Activated CD4-positive, alpha-beta memory T cell treated with anti-CD3 and anti-CD28 coated beads for 36 hours (primary cell): Measurements from ENCODE around the gene SLC33A1. TPM values are rescaled to one million over a fixed set of nuclear protein-coding genes. Genes with fewer than 3 reads are reported as not detected.
"Not testable (repeated sequence)": the region's sequence is repeated elsewhere in the genome, so short reads cannot be mapped to it uniquely, and the experiment has no call there.

Experiments
- CTCF ChIA-PET: fragments of 350-600 bp; sonication (Branson Sonifier 250); formaldehyde crosslinking; loops from one replicate; lab custom pipeline; 2021; ENCODE audit warnings: antibody characterized with exemption, inconsistent platforms; lab: Charles Lee
- POLR2A ChIA-PET: fragments of 350-600 bp; sonication (Branson Sonifier 250); formaldehyde crosslinking; loops from one replicate; lab custom pipeline; 2021; ENCODE audit warnings: antibody characterized with exemption; lab: Charles Lee
- DNase-seq: peaks from one replicate; pipeline ENCODE4 v3.0.0-alpha.2; 2020
- H3K27ac Mint-ChIP-seq: one replicate; pipeline ENCODE4 v1.8.0; 2021; ENCODE audit warnings: mixed read lengths
- H3K27me3 Mint-ChIP-seq: one replicate; pipeline ENCODE4 v1.8.0; 2021; ENCODE audit warnings: mixed read lengths
- H3K36me3 Mint-ChIP-seq: one replicate; pipeline ENCODE4 v1.8.0; 2021; ENCODE audit warnings: mixed read lengths
- H3K4me1 Mint-ChIP-seq: one replicate; pipeline ENCODE4 v1.8.0; 2021; ENCODE audit warnings: low read depth, mixed read lengths
- H3K4me3 Mint-ChIP-seq: one replicate; pipeline ENCODE4 v1.8.0; 2021; ENCODE audit warnings: mild to moderate bottlenecking, mixed read lengths
- H3K9me3 Mint-ChIP-seq: one replicate; pipeline ENCODE4 v1.8.0; 2021; ENCODE audit warnings: mixed read lengths
- intact Hi-C: fragments of 100-400 bp; cut with micrococcal nuclease; formaldehyde crosslinking; loops from one replicate; pipeline ENCODE4 v1.15.1; 2023
- total RNA-seq, 2 experiments: library from RNA; stranded (reverse); gene quantifications; one replicate each; pipeline ENCODE4 v1.2.3, GENCODE V29; 2021

Gene SLC33A1
- total RNA-seq, 2 experiments from 2014 or later = 20.5 to 23.6 TPM

GRCh38 chr3:155876037-155876436 lies 21.8 kb upstream of the SLC33A1 start:
- peaks cover 65% of the 10 kb centered on the region for H3K4me1 Mint-ChIP-seq
- H3K4me3 Mint-ChIP-seq = no peak overlapping the region
- POLR2A ChIA-PET = no interaction called here
- H3K27me3 Mint-ChIP-seq = no peaks in the 10 kb centered on the region
- no peak overlapping the region for H3K27ac Mint-ChIP-seq
- peaks cover 8% of the 10 kb centered on the region for H3K36me3 Mint-ChIP-seq
- no peaks in the 10 kb centered on the region for H3K9me3 Mint-ChIP-seq
- no peak for DNase-seq
- CTCF ChIA-PET = no interaction called here
- intact Hi-C loops = no loop called here

GRCh38 chr3:155872904-155873646 lies 18.8 kb upstream of the SLC33A1 start:
- H3K9me3 Mint-ChIP-seq = no peaks in the 10 kb centered on the region
- intact Hi-C loops = loop anchor here (5.0 kb wide), 1 partner anchor 1551 kb away; the partner anchor contains the start of gene DHX36
- peaks cover 47% of the 10 kb centered on the region for H3K4me1 Mint-ChIP-seq
- CTCF ChIA-PET = interaction anchor here (5.7 kb wide), 1 partner anchor 67 kb away, joined by 88 read pairs; the partner anchor contains the start of gene C3orf33
- no peak overlapping the region for H3K27ac Mint-ChIP-seq
- DNase-seq = no peak
- H3K4me3 Mint-ChIP-seq = no peak overlapping the region
- H3K27me3 Mint-ChIP-seq = no peaks in the 10 kb centered on the region
- POLR2A ChIA-PET = interaction anchor here (0.9 to 1.0 kb wide), 2 partner anchors 9 to 19 kb away, joined by 3 to 4 read pairs; partner anchors contain the start of gene SLC33A1
- H3K36me3 Mint-ChIP-seq = peaks cover 8% of the 10 kb centered on the region

GRCh38 chr3:155871746-155872158 lies 17.5 kb upstream of the SLC33A1 start:
- ChIA-PET CTCF (interaction anchor here (0.8 to 5.7 kb wide), 3 partner anchors 19 to 106 kb away, joined by 3 to 88 read pairs (median 4); partner anchors contain the start of gene C3orf33), POLR2A (interaction anchor here (2.1 to 3.5 kb wide), 2 partner anchors 18 to 66 kb away, joined by 22 to 24 read pairs; partner anchors contain the start of genes C3orf33 and SLC33A1)
- H3K9me3 Mint-ChIP-seq = no peaks in the 10 kb centered on the region
- H3K4me3 Mint-ChIP-seq = peak overlapping the region; percentile 92
- H3K36me3 Mint-ChIP-seq = peaks cover 7% of the 10 kb centered on the region
- no peak for DNase-seq
- no peaks in the 10 kb centered on the region for H3K27me3 Mint-ChIP-seq
- peaks cover 35% of the 10 kb centered on the region for H3K4me1 Mint-ChIP-seq
- peak overlapping the region; percentile 83 for H3K27ac Mint-ChIP-seq
- intact Hi-C loops = loop anchor here (1.0 to 5.0 kb wide), 3 partner anchors 15 to 1549 kb away; partner anchors contain the start of gene DHX36

DNA sequence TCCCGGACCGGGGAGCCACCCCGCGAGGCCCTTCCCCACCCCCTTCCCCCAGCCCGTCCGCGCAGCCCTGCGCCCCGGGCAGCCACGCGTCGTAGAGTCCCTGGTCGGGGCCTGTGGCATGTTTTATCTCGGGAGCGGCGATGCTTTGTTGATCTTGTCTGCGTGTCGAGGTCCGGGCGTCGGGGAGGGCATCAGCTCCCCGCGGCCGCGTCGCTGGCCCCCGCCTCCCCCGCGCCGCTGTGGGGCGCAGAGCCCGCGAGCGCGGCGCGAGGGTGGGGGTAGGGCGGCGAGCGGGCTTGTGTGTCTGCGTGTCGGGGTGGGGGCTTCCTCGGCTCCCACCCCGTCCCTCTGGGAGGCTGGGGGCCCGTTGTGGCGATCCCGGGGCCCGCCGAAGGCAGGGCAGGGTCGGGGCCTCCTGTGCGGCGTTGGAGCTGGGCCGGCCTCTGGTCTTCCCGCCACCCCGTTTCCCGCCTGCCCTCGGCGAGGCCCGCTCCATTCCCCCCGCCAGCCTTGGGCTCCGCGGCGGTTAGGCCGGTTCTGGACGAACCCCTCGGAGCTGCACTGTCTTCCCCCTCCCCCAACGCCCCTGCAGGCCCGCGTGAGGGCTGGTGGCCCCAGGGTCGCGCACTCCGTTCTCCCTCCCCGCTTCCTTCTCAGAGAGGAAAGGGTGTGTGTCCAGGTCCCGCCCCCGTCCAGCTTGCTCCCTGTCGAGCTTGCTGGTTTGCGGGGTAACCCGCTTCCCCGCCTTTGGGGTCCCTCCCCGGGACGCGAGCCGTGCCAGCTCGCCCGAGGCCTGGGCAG lies 16.9 kb upstream of the SLC33A1 start:
- peak overlapping the region; percentile 92 for H3K4me3 Mint-ChIP-seq
- peak; percentile 60 for DNase-seq
- no peaks in the 10 kb centered on the region for H3K27me3 Mint-ChIP-seq
- ChIA-PET CTCF (interaction anchor here (0.8 to 5.7 kb wide), 4 partner anchors 9 to 105 kb away, joined by 3 to 88 read pairs (median 4); partner anchors contain the start of gene C3orf33), POLR2A (interaction anchor here (2.1 to 3.5 kb wide), 2 partner anchors 17 to 65 kb away, joined by 22 to 24 read pairs; partner anchors contain the start of genes C3orf33 and SLC33A1)
- peaks cover 7% of the 10 kb centered on the region for H3K36me3 Mint-ChIP-seq
- H3K9me3 Mint-ChIP-seq = no peaks in the 10 kb centered on the region
- peaks cover 31% of the 10 kb centered on the region for H3K4me1 Mint-ChIP-seq
- H3K27ac Mint-ChIP-seq = peak overlapping the region; percentile 83
- intact Hi-C loops = loop anchor here (1.0 to 5.0 kb wide), 6 partner anchors 9 to 1549 kb away; partner anchors contain the start of genes C3orf33, DHX36 and SLC33A1

GRCh38 chr3:155870133-155870944 lies 16.1 kb upstream of the SLC33A1 start, which contains the start of gene GMPS:
Gene GMPS (plus strand): TSS chr3:155870650. CDS start chr3:155870871, 221 bp downstream.
- Mint-ChIP-seq H3K4me3 (peak within 1 kb of the TSS; percentile 92), H3K27ac (peak within 1 kb of the TSS; percentile 88), H3K9me3 (no peaks in the 10 kb centered on the region), H3K27me3 (no peaks in the 10 kb centered on the region), H3K4me1 (peaks cover 25% of the 10 kb centered on the region), H3K36me3 (peaks cover 7% of the 10 kb centered on the region)
- peak; percentile 97 for DNase-seq
- intact Hi-C loops = loop anchor here (1.0 to 5.0 kb wide), 5 partner anchors 8 to 1548 kb away; partner anchors contain the start of genes C3orf33, DHX36 and SLC33A1
- ChIA-PET POLR2A (interaction anchor here (0.7 to 3.5 kb wide), 5 partner anchors 17 to 64 kb away, joined by 3 to 24 read pairs (median 19); partner anchors contain the start of genes C3orf33 and SLC33A1), CTCF (interaction anchor here (0.7 to 5.7 kb wide), 4 partner anchors 8 to 64 kb away, joined by 3 to 88 read pairs (median 3); partner anchors contain the start of genes C3orf33 and SLC33A1)

- intact Hi-C loops = loop anchor here (1.0 to 5.0 kb wide), 5 partner anchors 7 to 1547 kb away; partner anchors contain the start of genes C3orf33, DHX36 and SLC33A1
- peak overlapping the region; percentile 88 for H3K27ac Mint-ChIP-seq
- ChIA-PET POLR2A (interaction anchor here (0.7 to 3.5 kb wide), 4 partner anchors 16 to 64 kb away, joined by 3 to 22 read pairs (median 12); partner anchors contain the start of genes C3orf33 and SLC33A1), CTCF (interaction anchor here (0.7 to 5.7 kb wide), 4 partner anchors 8 to 64 kb away, joined by 3 to 88 read pairs (median 3); partner anchors contain the start of genes C3orf33 and SLC33A1)
- peaks cover 7% of the 10 kb centered on the region for H3K36me3 Mint-ChIP-seq
- peaks cover 23% of the 10 kb centered on the region for H3K4me1 Mint-ChIP-seq
- peak overlapping the region; percentile 83 for H3K4me3 Mint-ChIP-seq
- no peaks in the 10 kb centered on the region for H3K9me3 Mint-ChIP-seq
- no peaks in the 10 kb centered on the region for H3K27me3 Mint-ChIP-seq
- DNase-seq = no peak
Measured at GRCh38 chr3:155869691-155870090, 15.5 kb upstream of the SLC33A1 start.

- intact Hi-C loops = no loop called here
- H3K27me3 Mint-ChIP-seq = no peaks in the 10 kb centered on the region
- DNase-seq = no peak
- H3K4me3 Mint-ChIP-seq = no peak overlapping the region
- no peaks in the 10 kb centered on the region for H3K36me3 Mint-ChIP-seq
- CTCF ChIA-PET = interaction anchor here (3.7 kb wide), 1 partner anchor 57 kb away, joined by 17 read pairs; the partner anchor contains the start of gene C3orf33
- POLR2A ChIA-PET = interaction anchor here (2.2 kb wide), 1 partner anchor 10 kb away, joined by 10 read pairs; no protein-coding TSS in a partner anchor
- peaks cover 24% of the 10 kb centered on the region for H3K4me1 Mint-ChIP-seq
- H3K9me3 Mint-ChIP-seq = no peaks in the 10 kb centered on the region
- peak overlapping the region; percentile 79 for H3K27ac Mint-ChIP-seq
Measured at GRCh38 chr3:155863072-155863784, 9.0 kb upstream of the SLC33A1 start.

DNA sequence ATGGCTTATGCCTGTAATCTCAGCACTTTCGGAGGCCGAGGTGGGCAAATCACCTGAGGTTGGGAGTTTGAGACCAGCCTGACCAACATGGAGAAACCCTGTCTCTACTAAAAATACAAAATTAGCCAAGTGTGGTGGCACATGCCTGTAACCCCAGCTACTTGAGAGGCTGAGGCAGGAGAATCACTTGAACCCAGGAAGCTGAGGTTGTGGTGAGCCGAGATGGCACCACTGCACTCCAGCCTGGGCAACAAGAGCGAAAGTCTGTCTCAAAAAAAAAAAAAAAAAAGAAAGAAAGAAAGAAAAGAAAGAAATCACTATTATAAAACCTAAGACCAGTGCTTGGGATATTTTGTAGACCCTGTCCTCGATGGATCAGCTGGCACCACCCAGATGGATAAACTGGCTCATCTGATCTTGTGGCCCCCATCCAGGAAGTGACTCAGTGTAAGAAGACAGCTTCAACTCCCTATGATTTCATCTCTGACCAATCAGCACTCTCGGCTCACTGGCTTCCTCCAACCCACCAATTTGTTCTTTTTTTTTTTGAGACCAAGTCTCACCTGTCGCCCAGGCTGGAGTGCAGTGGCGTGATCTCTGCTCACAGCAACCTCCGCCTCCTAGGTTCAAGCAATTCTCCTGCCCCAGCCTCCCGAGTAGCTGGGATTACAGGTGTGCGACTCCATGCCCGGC lies 8.2 kb upstream of the SLC33A1 start:
- Mint-ChIP-seq H3K27ac (peak overlapping the region; percentile 79), H3K4me1 (peaks cover 24% of the 10 kb centered on the region)
- intact Hi-C loops = loop anchor here (1.0 kb wide), 2 partner anchors 8 kb away; partner anchors contain the start of genes GMPS and SLC33A1
- DNase-seq = peak; percentile 80
- not testable (repeated sequence) for H3K36me3 Mint-ChIP-seq, H3K9me3 Mint-ChIP-seq, H3K4me3 Mint-ChIP-seq, H3K27me3 Mint-ChIP-seq
- ChIA-PET CTCF (interaction anchor here (0.6 to 3.7 kb wide), 3 partner anchors 8 to 107 kb away, joined by 3 to 17 read pairs (median 5); partner anchors contain the start of genes C3orf33 and GMPS), POLR2A (interaction anchor here (0.6 to 2.2 kb wide), 4 partner anchors 9 to 1285 kb away, joined by 3 to 10 read pairs (median 5); no protein-coding TSS in a partner anchor)

- intact Hi-C loops = loop anchor here (1.0 kb wide), 2 partner anchors 7 to 9 kb away; partner anchors contain the start of genes GMPS and SLC33A1
- no peaks in the 10 kb centered on the region for H3K36me3 Mint-ChIP-seq
- peaks cover 24% of the 10 kb centered on the region for H3K4me1 Mint-ChIP-seq
- ChIA-PET CTCF (interaction anchor here (0.6 to 3.7 kb wide), 4 partner anchors 9 to 107 kb away, joined by 3 to 17 read pairs (median 4); partner anchors contain the start of genes C3orf33 and GMPS), POLR2A (interaction anchor here (1.0 to 2.2 kb wide), 2 partner anchors 8 to 56 kb away, joined by 3 to 10 read pairs; partner anchors contain the start of gene C3orf33)
- no peak for DNase-seq
- H3K27me3 Mint-ChIP-seq = no peaks in the 10 kb centered on the region
- H3K4me3 Mint-ChIP-seq = no peak overlapping the region
- no peaks in the 10 kb centered on the region for H3K9me3 Mint-ChIP-seq
- H3K27ac Mint-ChIP-seq = peak overlapping the region; percentile 79
Measured at GRCh38 chr3:155861476-155862183, 7.4 kb upstream of the SLC33A1 start.
